Hematopoietic multipotent progenitor cell treated with erythropoietin and hydrocortisone succinate and interleukin-3 and kit ligand, for 8 days (in vitro differentiated cells): ENCODE results near the gene PHLPP1.
A peak's percentile ranks its signal among the peaks of the same experiment; 100 is the strongest.

ENCODE experiments used
- DNase-seq: peaks from one replicate; pipeline ENCODE4 v3.0.0-alpha.2; 2015

PHLPP1 gene

GRCh38 chr18:63025251-63026090, 310.1 kb downstream of the PHLPP1 start:
- peak; percentile 84 for DNase-seq

DNA sequence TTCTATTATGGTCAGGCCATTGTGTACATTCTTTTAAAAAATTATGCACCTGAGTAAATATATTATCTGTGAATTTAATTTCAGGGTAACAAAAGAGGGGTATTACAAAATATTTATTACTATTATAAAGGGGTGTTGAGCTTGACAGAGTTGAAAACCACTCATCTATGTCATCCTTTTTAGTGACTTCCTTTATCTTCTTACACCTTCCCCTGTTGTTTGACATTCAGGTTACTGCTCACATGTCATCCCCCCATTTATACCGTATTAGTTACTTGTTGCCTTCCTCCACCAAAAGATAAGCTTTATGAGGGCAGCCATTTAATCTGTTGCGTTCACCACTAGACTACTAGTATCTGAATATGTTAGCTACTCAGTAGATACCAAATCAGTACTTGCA, 313.0 kb downstream of the PHLPP1 start:
- DNase-seq: no peak
